Measurements from ENCODE around the gene RSPH9. TPM values are rescaled to one million over a fixed set of nuclear protein-coding genes. Genes with fewer than 3 reads are reported as not detected.

The RSPH9 gene
- total and polyA plus RNA-seq, 2 experiments from 2014 or later = 0.10 to 0.39 TPM

- Histone ChIP-seq H3K27me3 (ENCODE audit: insufficient read depth) (no peaks in the 10 kb centered on the region), H3K4me3 (no peak overlapping the region), H3F3A (replicated peaks; ENCODE audit: low read depth) (0 out of 2 replicates have a peak, but pooled peaks cover under 1% of the 10 kb centered on the region), H2AFZ (no peak overlapping the region), H3K36me3 (ENCODE audit: insufficient read depth) (peaks cover 8% of the 10 kb centered on the region; the same call in 1 of the 2 replicates), H3K4me1 (ENCODE audit: insufficient read depth) (no peaks in the 10 kb centered on the region), H3K27ac (ENCODE audit: low read depth) (no peak overlapping the region), H3K4me2 (no peak overlapping the region), H3K79me2 (replicated peaks; ENCODE audit: insufficient read depth) (no peaks in the 10 kb centered on the region), H3K9me2 (ENCODE audit: insufficient read depth) (no peaks in the 10 kb centered on the region), H4K20me1 (replicated peaks; ENCODE audit: insufficient read depth) (no peaks in the 10 kb centered on the region)
- Mint-ChIP-seq H3K9me3 (no peaks in the 10 kb centered on the region), H3K27me3 (ENCODE audit: insufficient read depth, low read depth, poor library complexity) (no peaks in the 10 kb centered on the region), H3K4me1 (no peaks in the 10 kb centered on the region), H3K4me3 (no peak overlapping the region), H3K27ac (no peak overlapping the region), H3K36me3 (ENCODE audit: low read depth) (peaks cover 8% of the 10 kb centered on the region; the same call in 2 of the 3 replicates)
- DNase-seq (ENCODE audit: low spot score) (no peak), ATAC-seq (no peak)
- TF ChIP-seq ETS1 (IDR thresholded peaks at IDR 0.05) = no peak
- no peak for TF ChIP-seq ZNF114 (CRISPR knock-in tag; IDR thresholded peaks at IDR 0.05)
- TF ChIP-seq NANOG (IDR thresholded peaks at IDR 0.05; ENCODE audit: borderline replicate concordance) = no peak
- no peak for TF ChIP-seq CTCF (conservative IDR thresholded peaks at IDR 0.05; ENCODE audit: low read depth in 2 of 2)
- no peak for TF ChIP-seq EZH2phosphoT487 (IDR thresholded peaks at IDR 0.05; ENCODE audit: unreplicated experiment)
- no peak for TF ChIP-seq CREB1 (CRISPR knock-in tag; IDR thresholded peaks at IDR 0.05; ENCODE audit: low read depth)
- TF ChIP-seq ZNF331 (CRISPR knock-in tag; IDR thresholded peaks at IDR 0.05; ENCODE audit: low read depth) = no peak
- TF ChIP-seq ZNF462 (CRISPR knock-in tag; IDR thresholded peaks at IDR 0.05) = no peak
- TF ChIP-seq EZH2 (IDR thresholded peaks at IDR 0.05; ENCODE audit: low read depth, unreplicated experiment) = no peak
- TF ChIP-seq JUNB (IDR thresholded peaks at IDR 0.05; ENCODE audit: unreplicated experiment) = no peak
- TF ChIP-seq REST (IDR thresholded peaks at IDR 0.05; ENCODE audit: unreplicated experiment) = no peak
- TF ChIP-seq POLR2AphosphoS5 (IDR thresholded peaks at IDR 0.05; ENCODE audit: low read depth) = no peak
- TF ChIP-seq STAT1 (IDR thresholded peaks at IDR 0.05; ENCODE audit: unreplicated experiment) = no peak
Measured at GRCh38 chr6:43614396-43614730, 30.5 kb upstream of the RSPH9 start.

Measured in GM23338 (cell line).